Calu3 (cell line): ENCODE results near the gene ADAM8. TPM values are rescaled to one million over a fixed set of nuclear protein-coding genes. Genes with fewer than 3 reads are reported as not detected.

Experiments
- BruUV-seq: library from RNA; stranded (reverse); fragments of 400-500 nt; replicated peaks from 2 replicates; lab custom pipeline; 2021; lab: Mats Ljungman, UMichigan
- CTCF ChIA-PET: fragments of 300-600 bp; sonication (Branson Sonifier 250); formaldehyde crosslinking; loops from one replicate; lab custom pipeline; 2022; ENCODE audit warnings: antibody characterized with exemption; lab: Charles Lee
- DNase-seq: peaks from one replicate; pipeline ENCODE4 v3.0.0; 2022
- H3K27ac Mint-ChIP-seq: one replicate; pipeline ENCODE4 v1.8.0; 2022; ENCODE audit warnings: mixed read lengths; ENCODE audit not compliant: unreplicated experiment
- H3K27me3 Mint-ChIP-seq: one replicate; pipeline ENCODE4 v1.8.0; 2022; ENCODE audit warnings: mixed read lengths; ENCODE audit not compliant: unreplicated experiment
- H3K36me3 Mint-ChIP-seq: one replicate; pipeline ENCODE4 v1.8.0; 2022; ENCODE audit warnings: mild to moderate bottlenecking, moderate library complexity, mixed read lengths; ENCODE audit not compliant: insufficient read depth, unreplicated experiment
- H3K4me1 Mint-ChIP-seq: one replicate; pipeline ENCODE4 v1.8.0; 2022; ENCODE audit warnings: mild to moderate bottlenecking, low read depth, mixed read lengths; ENCODE audit not compliant: unreplicated experiment
- H3K4me3 Mint-ChIP-seq: one replicate; pipeline ENCODE4 v1.8.0; 2022; ENCODE audit warnings: mild to moderate bottlenecking, low read depth, moderate library complexity, mixed read lengths; ENCODE audit not compliant: unreplicated experiment
- H3K9me3 Mint-ChIP-seq: one replicate; pipeline ENCODE4 v1.8.0; 2022; ENCODE audit warnings: low read depth, mixed read lengths; ENCODE audit not compliant: unreplicated experiment
- intact Hi-C: fragments of 100-400 bp; cut with micrococcal nuclease; formaldehyde crosslinking; loops from one replicate; pipeline ENCODE4 v1.10.0; 2022; ENCODE audit not compliant: unreplicated experiment
- total RNA-seq: library from RNA; stranded (reverse); gene quantifications from 2 replicates; pipeline ENCODE4 v1.2.3, GENCODE V29; 2022
- TF ChIP-seq, protein P1 (sequence below): fragments of 200-600 bp; IDR thresholded peaks from one replicate; pipeline ENCODE4 v1.8.0; 2022; ENCODE audit warnings: antibody characterized with exemption; ENCODE audit not compliant: unreplicated experiment

The ADAM8 gene
- total RNA-seq, 1 experiment from 2014 or later, result 40.4 TPM

DNA sequence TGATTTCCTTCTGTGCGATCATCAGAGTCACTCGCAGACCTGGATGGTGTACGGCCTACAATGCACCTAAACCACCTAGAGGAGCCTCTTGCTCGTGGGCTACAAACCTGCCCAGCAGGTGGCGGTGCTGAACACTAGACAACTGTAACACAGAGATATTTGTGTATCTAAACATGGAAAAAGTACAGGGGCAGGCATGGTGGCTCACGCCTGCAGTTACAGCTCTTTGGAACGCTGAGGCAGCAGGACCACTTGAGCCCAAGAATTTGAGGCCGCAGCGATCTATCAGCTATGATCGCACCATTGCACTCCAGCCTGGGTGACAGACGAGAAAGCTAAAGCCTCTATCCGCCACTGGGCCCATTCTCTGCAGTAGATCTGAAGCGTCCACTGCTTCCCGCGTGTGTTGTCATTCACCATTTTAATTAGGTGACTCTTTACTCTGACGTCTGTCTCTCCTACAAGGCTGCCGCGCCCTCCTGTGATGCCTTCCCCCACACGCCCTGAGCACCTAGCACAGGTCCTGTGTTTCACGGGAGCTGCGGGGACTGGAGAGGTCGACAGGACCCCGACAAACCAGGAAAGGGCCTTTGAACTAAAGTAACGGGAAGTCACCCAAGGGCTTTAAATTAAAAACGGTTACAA, 31.2 kb upstream of the ADAM8 start:
- BruUV-seq, result no TSS peak
- H3K4me3 Mint-ChIP-seq, result peak overlapping the region; percentile 76
- no peaks in the 10 kb centered on the region for H3K27me3 Mint-ChIP-seq
- TF ChIP-seq, protein P1, sequence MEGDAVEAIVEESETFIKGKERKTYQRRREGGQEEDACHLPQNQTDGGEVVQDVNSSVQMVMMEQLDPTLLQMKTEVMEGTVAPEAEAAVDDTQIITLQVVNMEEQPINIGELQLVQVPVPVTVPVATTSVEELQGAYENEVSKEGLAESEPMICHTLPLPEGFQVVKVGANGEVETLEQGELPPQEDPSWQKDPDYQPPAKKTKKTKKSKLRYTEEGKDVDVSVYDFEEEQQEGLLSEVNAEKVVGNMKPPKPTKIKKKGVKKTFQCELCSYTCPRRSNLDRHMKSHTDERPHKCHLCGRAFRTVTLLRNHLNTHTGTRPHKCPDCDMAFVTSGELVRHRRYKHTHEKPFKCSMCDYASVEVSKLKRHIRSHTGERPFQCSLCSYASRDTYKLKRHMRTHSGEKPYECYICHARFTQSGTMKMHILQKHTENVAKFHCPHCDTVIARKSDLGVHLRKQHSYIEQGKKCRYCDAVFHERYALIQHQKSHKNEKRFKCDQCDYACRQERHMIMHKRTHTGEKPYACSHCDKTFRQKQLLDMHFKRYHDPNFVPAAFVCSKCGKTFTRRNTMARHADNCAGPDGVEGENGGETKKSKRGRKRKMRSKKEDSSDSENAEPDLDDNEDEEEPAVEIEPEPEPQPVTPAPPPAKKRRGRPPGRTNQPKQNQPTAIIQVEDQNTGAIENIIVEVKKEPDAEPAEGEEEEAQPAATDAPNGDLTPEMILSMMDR, result peak; percentile 58
- DNase-seq, result peak; percentile 85
- CTCF ChIA-PET, result interaction anchor here (1.2 kb wide), 1 partner anchor 16 kb away, joined by 4 read pairs; no protein-coding TSS in a partner anchor
- peaks cover 32% of the 10 kb centered on the region for H3K36me3 Mint-ChIP-seq
- H3K9me3 Mint-ChIP-seq, result no peaks in the 10 kb centered on the region
- peaks cover 8% of the 10 kb centered on the region for H3K4me1 Mint-ChIP-seq
- intact Hi-C loops, result no loop called here
- H3K27ac Mint-ChIP-seq, result peak overlapping the region; percentile 82

DNA sequence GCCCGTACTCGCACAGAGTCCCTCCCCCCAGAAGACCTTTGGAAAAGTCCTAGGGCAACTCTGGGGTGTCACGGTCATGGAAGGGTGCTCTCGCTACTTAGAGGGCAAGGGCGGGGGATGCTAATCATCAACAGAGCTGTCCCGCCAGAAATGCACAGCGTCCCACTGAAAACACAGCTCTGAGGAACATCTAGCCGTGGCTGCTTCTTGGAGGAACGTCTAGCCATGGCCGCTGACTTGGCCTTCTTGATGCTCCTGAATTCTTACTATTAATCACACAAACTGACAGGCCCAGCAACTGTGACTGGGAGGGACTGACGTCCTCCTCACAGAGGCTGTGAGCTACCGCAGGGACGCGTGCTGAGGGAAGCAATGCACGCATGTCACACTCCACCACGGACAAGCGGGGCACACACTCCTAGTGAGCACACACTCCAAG, 30.3 kb upstream of the ADAM8 start:
- H3K4me1 Mint-ChIP-seq, result peaks cover 8% of the 10 kb centered on the region
- no peaks in the 10 kb centered on the region for H3K9me3 Mint-ChIP-seq
- CTCF ChIA-PET, result interaction anchor here (1.2 kb wide), 1 partner anchor 17 kb away, joined by 4 read pairs; no protein-coding TSS in a partner anchor
- TF ChIP-seq, protein P1, result no peak
- H3K4me3 Mint-ChIP-seq, result peak overlapping the region; percentile 76
- no peak for DNase-seq
- no peaks in the 10 kb centered on the region for H3K27me3 Mint-ChIP-seq
- BruUV-seq, result no TSS peak
- H3K27ac Mint-ChIP-seq, result no peak overlapping the region
- H3K36me3 Mint-ChIP-seq, result peaks cover 32% of the 10 kb centered on the region
- intact Hi-C loops, result no loop called here

DNA sequence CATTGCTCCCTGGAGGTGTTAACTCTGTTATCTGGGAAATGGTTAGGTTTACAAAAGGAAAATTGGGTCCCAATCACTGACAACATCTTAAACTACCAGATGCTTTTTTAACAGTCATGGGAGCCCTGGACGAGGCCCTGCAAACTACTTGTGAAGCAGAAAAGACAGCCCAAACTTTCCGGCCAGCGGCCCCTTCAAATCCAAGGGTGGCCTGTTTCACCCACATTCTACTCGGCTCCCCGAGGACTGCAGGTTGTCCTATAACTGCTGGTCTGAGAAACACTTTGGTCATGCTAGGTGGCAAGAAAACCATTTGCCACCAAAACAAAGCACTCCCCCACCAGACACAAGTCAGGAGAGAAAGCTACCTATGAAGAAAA, 29.4 kb upstream of the ADAM8 start:
- Mint-ChIP-seq H3K27ac (no peak overlapping the region), H3K4me1 (peaks cover 8% of the 10 kb centered on the region), H3K36me3 (peaks cover 32% of the 10 kb centered on the region), H3K9me3 (no peaks in the 10 kb centered on the region), H3K4me3 (no peak overlapping the region), H3K27me3 (no peaks in the 10 kb centered on the region)
- intact Hi-C loops, result no loop called here
- CTCF ChIA-PET, result no interaction called here
- BruUV-seq, result no TSS peak
- TF ChIP-seq, protein P1, result no peak
- no peak for DNase-seq

DNA sequence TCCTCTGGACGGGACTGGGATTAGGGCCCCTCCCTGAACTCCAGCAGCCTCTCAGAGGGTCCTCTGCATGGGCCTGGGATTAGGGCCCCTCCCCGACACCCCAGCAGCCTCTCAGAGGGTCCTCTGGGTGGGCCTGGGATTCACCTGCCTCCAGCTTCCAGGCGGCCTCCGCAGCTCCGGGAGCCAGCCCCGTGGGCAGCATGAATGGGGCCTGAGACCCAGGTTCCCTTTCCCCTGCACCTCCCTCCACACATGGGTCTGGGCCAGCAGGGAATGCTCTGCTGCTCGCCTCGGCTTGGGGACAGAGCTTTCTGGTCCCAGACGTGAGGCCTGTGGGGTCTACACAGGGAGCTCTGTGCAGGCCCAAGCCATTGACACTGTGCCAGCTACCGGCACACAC, 26.5 kb upstream of the ADAM8 start:
- H3K27ac Mint-ChIP-seq, result no peak overlapping the region
- no peak overlapping the region for H3K4me3 Mint-ChIP-seq
- no peaks in the 10 kb centered on the region for H3K9me3 Mint-ChIP-seq
- TF ChIP-seq, protein P1, result no peak
- intact Hi-C loops, result no loop called here
- CTCF ChIA-PET, result no interaction called here
- no peaks in the 10 kb centered on the region for H3K27me3 Mint-ChIP-seq
- peaks cover 8% of the 10 kb centered on the region for H3K4me1 Mint-ChIP-seq
- no peak for DNase-seq
- H3K36me3 Mint-ChIP-seq, result peaks cover 37% of the 10 kb centered on the region
- BruUV-seq, result no TSS peak
